Heart right ventricle (tissue), 16 donors: Measurements from ENCODE around the gene HDC. TPM values are rescaled to one million over a fixed set of nuclear protein-coding genes. Genes with fewer than 3 reads are reported as not detected.

ENCODE experiments used
- ATAC-seq, 8 donors: fragments of 200-7000 bp; cut with Tn5 transposase; one replicate each; pipeline ENCODE4 v1.9.1; 2020; ENCODE audit warnings: mild to moderate bottlenecking in 8 of 8, moderate library complexity in 8 of 8, moderate number of reproducible peaks in 1 of 8
- DNase-seq, 2 donors: peaks; one replicate each; pipeline ENCODE4 v3.0.0-alpha.2; 2020
- H3K27ac ChIP-seq, 10 donors: fragments of 200-600 bp; sonication (generic) in 2 of 10; one replicate each; pipeline versions ENCODE4 v1.5.0 to v1.8.0; 2020 to 2022; ENCODE audit warnings: mild to moderate bottlenecking in 3 of 10
- H3K27me3 ChIP-seq, 7 donors: fragments of 200-600 bp; one replicate each; pipeline ENCODE4 v1.8.0; 2021 to 2022; ENCODE audit warnings: mild to moderate bottlenecking in 2 of 7
- H3K36me3 ChIP-seq, 9 donors: fragments of 200-600 bp; sonication (generic) in 1 of 9; one replicate each; pipeline versions ENCODE4 v1.5.0 to v1.8.0; 2020 to 2022; ENCODE audit warnings: mild to moderate bottlenecking in 2 of 9
- H3K4me1 ChIP-seq, 9 donors: fragments of 200-600 bp; sonication (generic) in 1 of 9; one replicate each; pipeline versions ENCODE4 v1.5.0 to v1.8.0; 2020 to 2022; ENCODE audit warnings: mild to moderate bottlenecking in 4 of 9
- H3K4me3 ChIP-seq, 10 donors: fragments of 200-600 bp; sonication (generic) in 2 of 10; one replicate each; pipeline versions ENCODE4 v1.5.0 to v1.8.0; 2020 to 2022; ENCODE audit warnings: mild to moderate bottlenecking in 7 of 10, moderate library complexity in 2 of 10
- H3K9me3 ChIP-seq, 11 donors: fragments of 200-600 bp in 10 of 11; sonication (generic) in 2 of 11; one replicate each; pipeline versions ENCODE4 v1.5.0 to v1.8.0; 2013 to 2022; ENCODE audit warnings: mild to moderate bottlenecking in 2 of 11, control low read depth in 1 of 11, moderate library complexity in 1 of 11
- WGBS, 2 donors: extraction: QIAGEN DNeasy Blood & Tissue Kit; methylation state at CpG; one replicate each; pipeline ENCODE4 v1.1.7; 2013; ENCODE audit warnings: inconsistent platforms in 1 of 2; 5-methylcytosine and 5-hydroxymethylcytosine counted together
- intact Hi-C, 10 donors: fragments of 100-400 bp; cut with DNase I; formaldehyde crosslinking; loops; one replicate each; pipeline versions ENCODE4 v1.11.1 to v1.14.2; 2022
- polyA plus RNA-seq, 2 donors: library from polyadenylated mRNA; stranded (reverse); fragments of 200-250 nt; gene quantifications; one replicate each; pipeline ENCODE4 v1.2.3, GENCODE V29; 2013
- total RNA-seq, 10 donors: library from RNA; stranded (reverse); fragmentation: NEBNext Ultra II Directional in 3 of 10; extraction: Animal tissue kit (Norgen Biotek cat#: 25700) in 3 of 10; gene quantifications; one replicate each; pipeline versions ENCODE4 v1.2.1 to v1.2.4, GENCODE V29; 2021 to 2023
- TF ChIP-seq, protein P1 (sequence below), 9 donors: fragments of 200-600 bp; sonication (generic) in 2 of 9; IDR thresholded peaks; one replicate each; pipeline versions ENCODE4 v1.5.0 to v1.8.0; 2021 to 2022; ENCODE audit warnings: antibody characterized with exemption in 9 of 9, mild to moderate bottlenecking in 5 of 9, moderate library complexity in 1 of 9
- donor health status: Arrhythmogenic right ventricular cardiomyopathy.
- donor health status: ischemic (EF 13 %, LVEDD 7.1; RV severe dilation, severe dysfunction).
- donor health status: healthy with polysubstance abuse.
- donor health status: DM: no; HTN: yes; CAD: no.
- donor health status: DM: no; HTN: no; CAD: no.
- donor health status: ischemic (EF 25% LVEDD 6.9; RV normal size, moderate dysfunction).
- donor health status: ischemic (EF 25% LVEDD 5.7; RV mildly dilated, moderate dysfunction).
- donor health status: healthy.
- donor health status: DM: yes; HTN: yes; CAD: no.
- donor health status: Ischemic cardiomyopathy.
- donor health status: ischemic (EF 35%, LVEDD 5.7; RV mildly dilated, moderate dysfunction).
- donor health status: nonischemic (EF 11% LVEDD 7.7; RV severe dilation, severe dysfunction).
- donor health status: DM: yes; HTN: yes; CAD: no.
- donor health status: PGD.
- donor health status: ischemic (EF 29% LVEDD 5.4; RV normal size, mild dysfunction).
- donor health status: nonischemic (EF 23%, LVEDD 6.1; RV moderate dilation, normal function).

Gene HDC
- total and polyA plus RNA-seq, 12 donors = 0.16 to 1.9 (median 0.53) TPM; not detected in 2

DNA sequence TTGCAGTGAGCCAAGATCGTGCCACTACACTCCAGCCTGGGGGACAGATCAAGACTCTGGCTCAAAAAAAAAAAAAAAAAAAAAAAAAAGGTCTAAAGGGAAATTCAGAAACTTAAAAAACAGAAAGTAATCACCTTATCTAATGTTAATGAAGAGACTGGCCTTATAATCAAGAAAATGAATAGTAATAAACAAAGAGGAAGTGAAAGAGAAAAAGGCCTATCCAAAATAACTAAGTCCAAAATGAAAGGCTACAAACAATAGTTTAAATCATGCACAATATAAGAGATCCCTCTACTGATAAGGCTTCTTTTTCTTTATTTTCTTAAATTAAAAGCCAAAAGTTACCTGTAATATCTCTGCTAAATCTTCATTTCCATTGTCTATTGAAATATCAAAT lies 37.1 kb upstream of the HDC start:
- H3K27me3 ChIP-seq = no peaks in the 10 kb centered on the region
- TF ChIP-seq, protein P1, sequence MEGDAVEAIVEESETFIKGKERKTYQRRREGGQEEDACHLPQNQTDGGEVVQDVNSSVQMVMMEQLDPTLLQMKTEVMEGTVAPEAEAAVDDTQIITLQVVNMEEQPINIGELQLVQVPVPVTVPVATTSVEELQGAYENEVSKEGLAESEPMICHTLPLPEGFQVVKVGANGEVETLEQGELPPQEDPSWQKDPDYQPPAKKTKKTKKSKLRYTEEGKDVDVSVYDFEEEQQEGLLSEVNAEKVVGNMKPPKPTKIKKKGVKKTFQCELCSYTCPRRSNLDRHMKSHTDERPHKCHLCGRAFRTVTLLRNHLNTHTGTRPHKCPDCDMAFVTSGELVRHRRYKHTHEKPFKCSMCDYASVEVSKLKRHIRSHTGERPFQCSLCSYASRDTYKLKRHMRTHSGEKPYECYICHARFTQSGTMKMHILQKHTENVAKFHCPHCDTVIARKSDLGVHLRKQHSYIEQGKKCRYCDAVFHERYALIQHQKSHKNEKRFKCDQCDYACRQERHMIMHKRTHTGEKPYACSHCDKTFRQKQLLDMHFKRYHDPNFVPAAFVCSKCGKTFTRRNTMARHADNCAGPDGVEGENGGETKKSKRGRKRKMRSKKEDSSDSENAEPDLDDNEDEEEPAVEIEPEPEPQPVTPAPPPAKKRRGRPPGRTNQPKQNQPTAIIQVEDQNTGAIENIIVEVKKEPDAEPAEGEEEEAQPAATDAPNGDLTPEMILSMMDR (IDR thresholded peaks at IDR 0.05) = no peak
- no peak for ATAC-seq
- H3K36me3 ChIP-seq = peaks cover 0 to 76% (median 33%) of the 10 kb centered on the region in 9 donors
- intact Hi-C loops = no loop called here
- H3K4me3 ChIP-seq = no peak overlapping the region
- WGBS, 2 donors = 89 to 100% methylated on average over 1 of the region's 1 CpG
- H3K4me1 ChIP-seq = peaks cover 0 to 3% (median 0%) of the 10 kb centered on the region in 9 donors
- peaks cover 0 to 6% (median 1%) of the 10 kb centered on the region in 11 donors for H3K9me3 ChIP-seq
- H3K27ac ChIP-seq = no peak overlapping the region
- DNase-seq = no peak

GRCh38 chr15:50298340-50298739 lies 32.8 kb upstream of the HDC start:
- ATAC-seq (no peak), DNase-seq (no peak)
- H3K36me3 ChIP-seq = peaks cover 0 to 87% (median 27%) of the 10 kb centered on the region in 9 donors
- H3K9me3 ChIP-seq = no peaks in the 10 kb centered on the region
- H3K4me3 ChIP-seq = no peak overlapping the region
- H3K4me1 ChIP-seq = peaks cover 0 to 3% (median 0%) of the 10 kb centered on the region in 9 donors
- H3K27me3 ChIP-seq = no peaks in the 10 kb centered on the region
- WGBS, 2 donors = 93 to 98% methylated on average over 2 of the region's 2 CpGs
- TF ChIP-seq, protein P1 (IDR thresholded peaks at IDR 0.05) = no peak
- H3K27ac ChIP-seq = no peak overlapping the region
- intact Hi-C loops = no loop called here

DNA sequence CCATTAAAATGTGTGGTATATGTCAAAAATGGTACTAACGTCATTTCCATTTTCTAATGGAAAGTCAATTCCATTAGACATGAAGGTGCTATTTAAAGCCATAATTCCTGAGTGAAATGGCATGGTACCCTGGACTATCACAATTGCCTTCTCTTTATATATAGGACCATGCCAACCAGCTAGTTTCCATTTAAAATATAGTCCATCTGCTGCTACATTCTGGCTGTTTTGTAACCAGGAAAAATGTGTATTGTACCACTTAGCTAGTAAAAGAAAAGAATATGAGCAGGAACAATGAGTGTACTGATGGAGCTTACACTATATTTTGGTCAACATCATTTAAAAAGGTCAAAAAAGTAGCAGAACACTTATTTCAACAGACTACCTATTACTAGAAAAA lies 30.4 kb upstream of the HDC start:
- no peaks in the 10 kb centered on the region for H3K4me1 ChIP-seq
- no peaks in the 10 kb centered on the region for H3K27me3 ChIP-seq
- 96 to 98% methylated on average over 1 of the region's 1 CpG for WGBS, 2 donors
- intact Hi-C loops = no loop called here
- no peak overlapping the region for H3K4me3 ChIP-seq
- no peaks in the 10 kb centered on the region for H3K9me3 ChIP-seq
- TF ChIP-seq, protein P1 (IDR thresholded peaks at IDR 0.05) = no peak
- ATAC-seq (no peak), DNase-seq (no peak)
- H3K27ac ChIP-seq = no peak overlapping the region
- peaks cover 0 to 82% (median 25%) of the 10 kb centered on the region in 9 donors for H3K36me3 ChIP-seq

DNA sequence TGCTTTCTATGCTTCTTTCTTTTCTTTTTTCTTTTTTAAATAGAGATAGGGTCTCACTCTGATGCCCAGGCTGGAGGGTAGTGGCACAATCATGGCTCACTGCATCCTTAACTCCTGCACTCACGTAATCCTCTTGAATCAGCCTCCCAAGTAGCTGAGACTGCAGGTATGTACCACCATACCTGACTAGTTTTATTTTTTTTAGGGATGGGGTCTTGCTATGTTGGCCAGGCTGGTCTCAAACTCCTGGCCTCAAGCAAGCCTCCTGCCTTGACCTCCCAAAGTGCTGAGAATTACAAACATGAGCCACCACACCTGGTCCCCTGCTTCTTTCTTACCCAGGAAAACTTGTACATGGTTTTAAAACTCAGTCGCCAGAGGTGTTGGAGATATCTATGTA lies 24.2 kb upstream of the HDC start:
- Histone ChIP-seq H3K27ac (no peak overlapping the region), H3K4me3 (no peak overlapping the region), H3K9me3 (no peaks in the 10 kb centered on the region), H3K27me3 (no peaks in the 10 kb centered on the region), H3K36me3 (peaks cover 0 to 85% (median 19%) of the 10 kb centered on the region in 9 donors), H3K4me1 (no peaks in the 10 kb centered on the region)
- TF ChIP-seq, protein P1 (IDR thresholded peaks at IDR 0.05) = no peak
- ATAC-seq (no peak), DNase-seq (no peak)
- intact Hi-C loops = no loop called here
- WGBS, 2 donors = 99% methylated on average over 2 of the region's 2 CpGs
